Measurements from ENCODE around the gene RITA1.

GRCh38 chr12:113172185-113172584 is 13.3 kb upstream of the RITA1 start:
- TF ChIP-seq CTCF (IDR thresholded peaks at IDR 0.05; ENCODE audit: low read depth, low read length, poor library complexity, severe bottlenecking) (no peak), EZH2phosphoT487 (IDR thresholded peaks at IDR 0.05; ENCODE audit: borderline replicate concordance, low read length) (no peak)
